K562 treated with DMSO at 1 percent for 48 hours (cell line): ENCODE results near the gene PPRC1. TPM values are rescaled to one million over a fixed set of nuclear protein-coding genes. Genes with fewer than 3 reads are reported as not detected.

Source experiments
- total RNA-seq: library from RNA; unstranded; fragments of 300-600 nt; gene quantifications from 2 replicates; pipeline ENCODE4 v1.2.3, GENCODE V29; 2022; ENCODE audit warnings: low replicate concordance; ENCODE audit errors: extremely low read depth

Gene PPRC1, protein sequence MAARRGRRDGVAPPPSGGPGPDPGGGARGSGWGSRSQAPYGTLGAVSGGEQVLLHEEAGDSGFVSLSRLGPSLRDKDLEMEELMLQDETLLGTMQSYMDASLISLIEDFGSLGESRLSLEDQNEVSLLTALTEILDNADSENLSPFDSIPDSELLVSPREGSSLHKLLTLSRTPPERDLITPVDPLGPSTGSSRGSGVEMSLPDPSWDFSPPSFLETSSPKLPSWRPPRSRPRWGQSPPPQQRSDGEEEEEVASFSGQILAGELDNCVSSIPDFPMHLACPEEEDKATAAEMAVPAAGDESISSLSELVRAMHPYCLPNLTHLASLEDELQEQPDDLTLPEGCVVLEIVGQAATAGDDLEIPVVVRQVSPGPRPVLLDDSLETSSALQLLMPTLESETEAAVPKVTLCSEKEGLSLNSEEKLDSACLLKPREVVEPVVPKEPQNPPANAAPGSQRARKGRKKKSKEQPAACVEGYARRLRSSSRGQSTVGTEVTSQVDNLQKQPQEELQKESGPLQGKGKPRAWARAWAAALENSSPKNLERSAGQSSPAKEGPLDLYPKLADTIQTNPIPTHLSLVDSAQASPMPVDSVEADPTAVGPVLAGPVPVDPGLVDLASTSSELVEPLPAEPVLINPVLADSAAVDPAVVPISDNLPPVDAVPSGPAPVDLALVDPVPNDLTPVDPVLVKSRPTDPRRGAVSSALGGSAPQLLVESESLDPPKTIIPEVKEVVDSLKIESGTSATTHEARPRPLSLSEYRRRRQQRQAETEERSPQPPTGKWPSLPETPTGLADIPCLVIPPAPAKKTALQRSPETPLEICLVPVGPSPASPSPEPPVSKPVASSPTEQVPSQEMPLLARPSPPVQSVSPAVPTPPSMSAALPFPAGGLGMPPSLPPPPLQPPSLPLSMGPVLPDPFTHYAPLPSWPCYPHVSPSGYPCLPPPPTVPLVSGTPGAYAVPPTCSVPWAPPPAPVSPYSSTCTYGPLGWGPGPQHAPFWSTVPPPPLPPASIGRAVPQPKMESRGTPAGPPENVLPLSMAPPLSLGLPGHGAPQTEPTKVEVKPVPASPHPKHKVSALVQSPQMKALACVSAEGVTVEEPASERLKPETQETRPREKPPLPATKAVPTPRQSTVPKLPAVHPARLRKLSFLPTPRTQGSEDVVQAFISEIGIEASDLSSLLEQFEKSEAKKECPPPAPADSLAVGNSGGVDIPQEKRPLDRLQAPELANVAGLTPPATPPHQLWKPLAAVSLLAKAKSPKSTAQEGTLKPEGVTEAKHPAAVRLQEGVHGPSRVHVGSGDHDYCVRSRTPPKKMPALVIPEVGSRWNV (N-terminal part only)
- not detected in 2 replicates for total RNA-seq

DNA sequence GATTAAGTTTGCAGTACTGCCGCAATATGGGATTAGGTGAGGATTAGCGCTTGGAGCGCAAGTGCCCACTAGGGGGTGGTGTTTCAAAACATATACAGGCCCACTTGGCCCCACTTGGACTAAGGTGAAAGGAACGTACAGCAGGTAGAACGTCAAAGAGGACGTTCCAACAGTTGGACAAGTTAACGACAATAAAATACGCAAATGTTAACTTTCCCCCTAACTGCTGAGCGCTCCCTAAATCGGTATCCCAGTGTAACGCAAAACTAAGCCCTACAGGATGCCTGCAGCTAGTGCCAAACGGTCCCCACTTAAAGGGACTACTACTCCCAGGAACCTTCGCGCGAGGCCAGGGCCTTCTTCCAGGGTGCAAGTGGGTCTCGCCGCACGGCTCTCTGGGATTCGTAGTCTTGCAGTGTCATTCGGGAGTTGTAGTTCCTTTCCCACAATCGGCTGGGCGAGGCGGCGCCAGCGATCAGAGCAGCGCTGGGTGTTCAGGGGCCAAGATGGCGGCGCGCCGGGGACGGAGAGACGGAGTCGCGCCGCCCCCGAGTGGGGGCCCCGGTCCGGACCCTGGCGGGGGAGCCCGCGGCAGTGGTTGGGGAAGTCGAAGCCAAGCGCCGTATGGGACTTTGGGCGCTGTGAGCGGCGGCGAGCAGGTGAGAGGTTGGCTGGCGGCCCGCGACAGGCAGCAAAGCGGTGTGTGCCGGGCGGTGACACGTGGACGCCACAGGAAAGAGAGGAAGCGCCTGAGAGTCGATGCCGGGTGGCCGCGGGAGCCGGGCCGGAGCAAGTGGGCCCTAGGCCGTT, at the start of gene PPRC1:
Gene PPRC1 (plus strand): TSS at position 478 of the 810 bp plus-strand sequence. CDS start 29 bp downstream, at position 507.

DNA sequence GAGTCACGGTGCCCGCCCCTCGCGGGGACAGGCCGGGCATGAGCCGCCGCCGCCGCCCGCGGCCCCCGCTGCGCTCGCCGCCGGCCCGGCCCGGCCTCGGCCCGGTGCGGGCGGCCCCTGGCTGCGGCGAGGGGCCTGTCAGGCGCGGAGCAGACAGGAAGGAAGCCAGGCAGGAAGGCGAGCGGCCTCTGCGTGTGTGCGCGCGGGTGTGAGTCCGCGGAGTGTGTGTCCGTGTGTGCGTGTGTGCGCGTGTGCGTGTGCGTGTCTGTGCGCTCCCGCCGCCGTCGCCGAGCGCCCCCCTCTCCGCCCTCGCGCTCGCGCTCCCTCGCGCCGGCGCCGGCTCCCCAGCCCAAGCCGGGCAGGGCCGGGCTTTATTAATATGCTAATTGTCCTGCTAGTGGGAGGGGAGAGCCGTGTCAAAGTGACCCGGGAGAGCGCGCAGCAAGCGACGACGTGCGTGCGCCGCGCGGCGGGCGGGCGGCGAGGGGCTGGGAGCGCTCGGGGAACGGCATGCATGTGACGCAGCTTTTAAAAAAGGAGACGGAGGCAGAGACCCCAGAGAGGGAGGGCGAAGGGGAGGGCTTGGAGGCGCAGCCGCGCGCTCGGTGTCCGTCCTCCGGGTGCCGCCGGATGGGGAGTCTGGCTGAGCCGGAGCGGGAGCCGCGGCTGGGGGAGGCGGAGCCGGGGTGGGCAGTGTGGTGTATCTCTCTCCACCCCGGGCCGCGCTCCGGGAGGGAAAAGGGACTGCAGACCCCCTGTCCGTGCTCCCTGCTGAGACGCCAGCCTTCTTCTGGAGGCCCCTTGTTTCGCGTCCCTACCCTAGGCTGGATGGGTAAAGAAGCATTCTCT, 12.5 kb upstream of the PPRC1 start, which contains the start of gene LDB1:
Gene LDB1 (minus strand): TSS at position 227 of the 849 bp plus-strand sequence. CDS start 258 bp downstream, outside the sequence.

DNA sequence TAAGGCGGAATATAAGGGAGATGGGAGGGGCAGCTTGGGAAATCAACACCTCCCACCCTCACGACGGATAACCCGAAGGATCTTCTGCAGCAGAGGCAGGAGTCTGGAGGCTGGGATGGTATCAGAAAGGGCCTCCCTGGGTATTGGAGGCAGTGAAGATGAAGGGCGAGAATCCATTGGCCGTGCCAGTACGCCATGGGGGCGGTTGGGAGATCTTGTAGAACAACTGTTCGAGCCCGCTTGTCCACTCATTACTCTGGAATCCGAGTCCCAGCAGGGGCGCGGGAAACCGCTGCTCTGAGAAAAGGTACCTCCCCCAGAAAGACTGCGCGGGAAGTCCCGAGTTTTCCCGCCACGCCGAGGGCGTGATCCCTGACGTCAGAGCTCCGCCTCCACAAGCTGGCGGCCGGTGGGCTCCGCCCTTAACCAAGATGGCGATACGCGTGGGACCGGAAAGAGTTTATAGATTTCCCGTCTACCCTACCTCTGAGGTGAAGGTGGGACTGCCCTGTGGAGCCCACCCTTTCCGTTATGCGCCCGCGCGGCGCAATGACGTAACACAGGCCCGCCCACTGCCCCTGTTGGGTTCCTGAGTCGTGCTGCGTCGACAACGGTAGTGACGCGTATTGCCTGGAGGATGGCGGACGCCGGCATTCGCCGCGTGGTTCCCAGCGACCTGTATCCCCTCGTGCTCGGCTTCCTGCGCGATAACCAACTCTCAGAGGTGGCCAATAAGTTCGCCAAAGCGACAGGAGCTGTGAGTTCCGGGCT, 19.1 kb downstream of the PPRC1 start, which contains the start of gene NOLC1:
Gene NOLC1 (plus strand): TSS at position 616 of the 771 bp plus-strand sequence. CDS start 22 bp downstream, at position 638.

Other genes with a start within 250 kb of the PPRC1 start
- not detected in 2 replicates for gene ARMH3, start 76.9 kb upstream of the PPRC1 start, total RNA-seq
- not detected in 2 replicates for gene HPS6, start 67.7 kb upstream of the PPRC1 start, total RNA-seq
- not detected in 2 replicates for gene LDB1, start 12.7 kb upstream of the PPRC1 start, total RNA-seq
- gene NOLC1, start 19.3 kb downstream of the PPRC1 start, total RNA-seq = not detected in 2 replicates
- gene ELOVL3, start 93.3 kb downstream of the PPRC1 start, total RNA-seq = not detected in 2 replicates
- gene PITX3, start 108.5 kb downstream of the PPRC1 start, total RNA-seq = not detected in 2 replicates
- gene GBF1, start 112.5 kb downstream of the PPRC1 start, total RNA-seq = 54.6 TPM in 1 of 2 replicates, not detected in the other